ENCODE results near the gene MOXD1. TPM values are rescaled to one million over a fixed set of nuclear protein-coding genes. Genes with fewer than 3 reads are reported as not detected.
"Not testable (repeated sequence)": the region's sequence is repeated elsewhere in the genome, so short reads cannot be mapped to it uniquely, and the experiment has no call there.

Gene MOXD1
- total and polyA plus RNA-seq, 8 donors: 2.1 to 16.9 (median 3.9) TPM

DNA sequence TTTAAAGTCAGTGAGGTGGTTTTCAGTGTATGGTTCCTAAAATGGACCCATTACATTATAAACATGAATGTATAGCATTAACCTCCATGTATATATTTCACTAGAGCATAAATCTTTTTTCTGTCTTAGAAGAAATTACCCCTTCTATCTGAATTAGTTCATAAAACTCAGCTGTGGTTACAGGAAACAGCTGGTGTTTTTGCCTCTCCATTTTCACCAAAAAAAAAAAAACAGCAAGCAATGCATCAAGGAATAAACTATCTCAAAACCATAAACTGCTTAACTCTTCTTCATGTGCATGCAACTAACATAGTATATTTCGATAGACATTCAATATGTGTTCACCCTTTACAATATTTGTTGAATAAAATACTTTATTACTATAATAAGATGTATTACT is 40.2 kb downstream of the MOXD1 start:
- no peaks in the 10 kb centered on the region for H3K4me1 ChIP-seq
- WGBS, 5 donors: 68 to 87% (median 77%) methylated on average over 1 of the region's 1 CpG
- no peak for TF ChIP-seq POLR2AphosphoS5 (IDR thresholded peaks at IDR 0.05)
- no peak for TF ChIP-seq EP300 (IDR thresholded peaks at IDR 0.05)
- TF ChIP-seq CTCF (IDR thresholded peaks at IDR 0.05): no peak
- no peak for TF ChIP-seq POLR2A (IDR thresholded peaks at IDR 0.05)
- no peaks in the 10 kb centered on the region for H3K9me3 ChIP-seq
- no peak overlapping the region for H3K27ac ChIP-seq
- intact Hi-C loops (cut with DNase I; ENCODE audit: low total_unique reads): no loop called here
- no peaks in the 10 kb centered on the region for H3K36me3 ChIP-seq
- H3K4me3 ChIP-seq: no peak overlapping the region
- DNase-seq: no peak
- H3K27me3 ChIP-seq: no peaks in the 10 kb centered on the region

- Histone ChIP-seq H3K9me3 (no peaks in the 10 kb centered on the region), H3K36me3 (no peaks in the 10 kb centered on the region), H3K4me1 (no peaks in the 10 kb centered on the region), H3K27me3 (no peaks in the 10 kb centered on the region), H3K27ac (no peak overlapping the region), H3K4me3 (no peak overlapping the region)
- intact Hi-C loops (cut with DNase I; ENCODE audit: low total_unique reads): no loop called here
- no peak for DNase-seq
- no peak for TF ChIP-seq EP300 (IDR thresholded peaks at IDR 0.05)
- no peak for TF ChIP-seq POLR2A (IDR thresholded peaks at IDR 0.05)
- no peak for TF ChIP-seq CTCF (IDR thresholded peaks at IDR 0.05)
- no peak for TF ChIP-seq POLR2AphosphoS5 (IDR thresholded peaks at IDR 0.05)
- 55 to 77% (median 71%) methylated on average over 2 of the region's 2 CpGs for WGBS, 5 donors
Measured at GRCh38 chr6:132359886-132360285, 41.4 kb downstream of the MOXD1 start.

GRCh38 chr6:132357120-132357519 is 44.2 kb downstream of the MOXD1 start:
- no peak for TF ChIP-seq CTCF (IDR thresholded peaks at IDR 0.05)
- TF ChIP-seq POLR2A (IDR thresholded peaks at IDR 0.05): no peak
- TF ChIP-seq POLR2AphosphoS5 (IDR thresholded peaks at IDR 0.05): no peak
- no peak for TF ChIP-seq EP300 (IDR thresholded peaks at IDR 0.05)
- peak in 1 of 2 donors; percentile 20 for DNase-seq
- H3K27me3 ChIP-seq: no peaks in the 10 kb centered on the region

DNA sequence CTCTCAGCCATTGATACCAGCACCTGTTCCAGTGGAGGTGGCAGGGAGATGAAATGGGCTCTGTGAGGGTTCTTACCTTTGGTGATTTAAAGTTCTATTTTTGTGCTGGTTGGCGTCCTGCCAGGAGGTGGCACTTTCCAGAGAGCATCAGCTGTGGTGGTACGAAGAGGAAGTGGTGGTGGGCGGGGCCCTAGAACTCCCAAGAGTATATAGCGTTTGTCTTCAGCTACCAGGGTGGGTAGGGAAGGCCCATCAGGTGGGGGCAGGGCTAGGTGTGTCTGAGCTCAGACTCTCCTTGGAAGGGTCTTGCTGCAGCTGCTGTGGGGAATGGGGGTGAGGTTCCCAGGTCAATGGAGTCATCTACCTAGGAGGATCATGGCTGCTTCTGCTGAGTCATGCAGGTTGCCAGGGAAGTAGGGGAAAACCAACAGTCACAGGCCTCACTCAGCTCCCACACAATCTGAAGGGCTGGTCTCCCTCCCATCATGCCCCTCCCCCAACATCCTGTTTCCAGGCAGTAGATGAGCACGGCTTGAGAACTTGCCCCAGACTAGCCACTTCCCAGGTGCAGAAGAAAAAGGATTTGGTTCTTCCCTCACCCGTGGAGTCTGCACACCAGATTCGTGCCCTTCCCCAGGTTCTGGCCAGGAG is 46.6 kb downstream of the MOXD1 start:
- WGBS, 5 donors: 77 to 85% (median 78%) methylated on average over 7 of the region's 7 CpGs
- intact Hi-C loops (cut with DNase I; ENCODE audit: low total_unique reads): no loop called here
- TF ChIP-seq CTCF (IDR thresholded peaks at IDR 0.05) (no peak), EP300 (IDR thresholded peaks at IDR 0.05) (no peak), POLR2A (IDR thresholded peaks at IDR 0.05) (no peak), POLR2AphosphoS5 (IDR thresholded peaks at IDR 0.05) (no peak)
- H3K9me3 ChIP-seq: no peaks in the 10 kb centered on the region
- peak; percentile 30 to 44 for DNase-seq
- no peaks in the 10 kb centered on the region for H3K4me1 ChIP-seq
- no peaks in the 10 kb centered on the region for H3K27me3 ChIP-seq
- no peak overlapping the region for H3K4me3 ChIP-seq
- no peaks in the 10 kb centered on the region for H3K36me3 ChIP-seq
- no peak overlapping the region for H3K27ac ChIP-seq

More at GRCh38 chr6:132357120-132357519, 44.2 kb downstream of the MOXD1 start:
- H3K4me3 ChIP-seq: no peak overlapping the region
- intact Hi-C loops (cut with DNase I; ENCODE audit: low total_unique reads): no loop called here
- no peaks in the 10 kb centered on the region for H3K9me3 ChIP-seq
- H3K27ac ChIP-seq: no peak overlapping the region
- H3K4me1 ChIP-seq: no peaks in the 10 kb centered on the region
- H3K36me3 ChIP-seq: no peaks in the 10 kb centered on the region

GRCh38 chr6:132351986-132352385 is 49.3 kb downstream of the MOXD1 start:
- H3K36me3 ChIP-seq; H3K4me3 ChIP-seq; H3K4me1 ChIP-seq; DNase-seq; intact Hi-C loops (cut with DNase I; ENCODE audit: low total_unique reads); H3K27ac ChIP-seq; H3K27me3 ChIP-seq; H3K9me3 ChIP-seq: not testable (repeated sequence)
- 69 to 85% (median 79%) methylated on average over 3 of the region's 3 CpGs for WGBS, 5 donors

Data from stomach (tissue), 9 donors.